Stimulated activated CD4-positive, alpha-beta T cell treated with anti-CD3 and anti-CD28 coated beads, Interleukin-4, amount 100 ng/mL, for 48 hours (primary cell): ENCODE data around the gene ADGRG3.

Experiments
- DNase-seq, 2 donors: peaks; one replicate each; pipeline ENCODE4 v3.0.0-alpha.2; 2020; ENCODE audit warnings: low read depth in 2 of 2

ADGRG3 gene

GRCh38 chr16:57630931-57631845 lies 36.9 kb upstream of the ADGRG3 start:
- DNase-seq: no peak

- no peak for DNase-seq
Measured at GRCh38 chr16:57632568-57632967, 35.5 kb upstream of the ADGRG3 start.

GRCh38 chr16:57633383-57634064 lies 34.6 kb upstream of the ADGRG3 start:
- DNase-seq: no peak

- no peak for DNase-seq
Measured at GRCh38 chr16:57634171-57634570, 33.9 kb upstream of the ADGRG3 start.

- DNase-seq: no peak
Measured at GRCh38 chr16:57635266-57636097, 32.6 kb upstream of the ADGRG3 start.

- DNase-seq: no peak
Measured at GRCh38 chr16:57636184-57636583, 31.9 kb upstream of the ADGRG3 start.

- DNase-seq: no peak
Measured at GRCh38 chr16:57637020-57637419, 31.1 kb upstream of the ADGRG3 start.

- no peak for DNase-seq
Measured at GRCh38 chr16:57637424-57637823, 30.7 kb upstream of the ADGRG3 start.

GRCh38 chr16:57637965-57638364 lies 30.1 kb upstream of the ADGRG3 start:
- DNase-seq: no peak

- DNase-seq: no peak
Measured at GRCh38 chr16:57638381-57638780, 29.7 kb upstream of the ADGRG3 start.

GRCh38 chr16:57639172-57639887 lies 28.8 kb upstream of the ADGRG3 start:
- no peak for DNase-seq

- DNase-seq: no peak
Measured at GRCh38 chr16:57640185-57640584, 27.9 kb upstream of the ADGRG3 start.

- no peak for DNase-seq
Measured at GRCh38 chr16:57640612-57641011, 27.5 kb upstream of the ADGRG3 start.

GRCh38 chr16:57642160-57643135 lies 25.7 kb upstream of the ADGRG3 start:
- no peak for DNase-seq

GRCh38 chr16:57643147-57643874 lies 24.8 kb upstream of the ADGRG3 start:
- no peak for DNase-seq

- no peak for DNase-seq
Measured at GRCh38 chr16:57643910-57644309, 24.2 kb upstream of the ADGRG3 start.

- no peak for DNase-seq
Measured at GRCh38 chr16:57644383-57645014, 23.6 kb upstream of the ADGRG3 start.

- no peak for DNase-seq
Measured at GRCh38 chr16:57645169-57645568, 22.9 kb upstream of the ADGRG3 start.
